Activated CD8-positive, alpha-beta memory T cell treated with anti-CD3 and anti-CD28 coated beads, Interleukin-2, amount 10 ng/mL, durations not matched to agents 7 days and 5 days (primary cell): Measurements from ENCODE around the gene TPGS2. TPM values are rescaled to one million over a fixed set of nuclear protein-coding genes. Genes with fewer than 3 reads are reported as not detected.

Source experiments
- ATAC-seq: fragments of 150-1000 bp; cut with Tn5 transposase; one replicate; pipeline ENCODE4 v1.10.0; 2021; ENCODE audit warnings: moderate library complexity
- CTCF ChIA-PET: fragments of 350-600 bp; sonication (Branson Sonifier 250); formaldehyde crosslinking; loops from one replicate; lab custom pipeline; 2021; ENCODE audit warnings: antibody characterized with exemption; lab: Charles Lee
- DNase-seq: peaks from one replicate; pipeline ENCODE4 v3.0.0-alpha.2; 2020
- H3K27ac Mint-ChIP-seq: one replicate; pipeline ENCODE4 v1.8.0; 2021; ENCODE audit warnings: mild to moderate bottlenecking, mixed read lengths
- H3K27me3 Mint-ChIP-seq: one replicate; pipeline ENCODE4 v1.8.0; 2021; ENCODE audit warnings: mixed read lengths
- H3K36me3 Mint-ChIP-seq: one replicate; pipeline ENCODE4 v1.8.0; 2021; ENCODE audit warnings: mild to moderate bottlenecking, mixed read lengths
- H3K4me1 Mint-ChIP-seq: one replicate; pipeline ENCODE4 v1.8.0; 2021; ENCODE audit warnings: mixed read lengths
- H3K4me3 Mint-ChIP-seq: one replicate; pipeline ENCODE4 v1.8.0; 2021; ENCODE audit warnings: mild to moderate bottlenecking, moderate library complexity, mixed read lengths
- H3K9me3 Mint-ChIP-seq: one replicate; pipeline ENCODE4 v1.8.0; 2022; ENCODE audit warnings: low read depth, mixed read lengths
- total RNA-seq, 2 experiments: library from RNA; stranded (reverse); gene quantifications; one replicate each; pipeline ENCODE4 v1.2.3, GENCODE V29; 2021

Gene TPGS2
- total RNA-seq, 2 experiments from 2014 or later: 119 to 120 TPM

- CTCF ChIA-PET: no interaction called here
- Mint-ChIP-seq H3K9me3 (no peaks in the 10 kb centered on the region), H3K27ac (no peak overlapping the region), H3K4me3 (no peak overlapping the region), H3K27me3 (peaks cover 4% of the 10 kb centered on the region), H3K36me3 (no peaks in the 10 kb centered on the region), H3K4me1 (peaks cover 2% of the 10 kb centered on the region)
- DNase-seq: no peak
- no peak for ATAC-seq
Measured at GRCh38 chr18:36761186-36761698, 67.6 kb downstream of the TPGS2 start.

- CTCF ChIA-PET: no interaction called here
- Mint-ChIP-seq H3K4me3 (no peak overlapping the region), H3K27me3 (peaks cover 5% of the 10 kb centered on the region), H3K4me1 (peaks cover 2% of the 10 kb centered on the region), H3K9me3 (no peaks in the 10 kb centered on the region), H3K27ac (no peak overlapping the region), H3K36me3 (no peaks in the 10 kb centered on the region)
- ATAC-seq (no peak), DNase-seq (no peak)
Measured at GRCh38 chr18:36760598-36760997, 68.2 kb downstream of the TPGS2 start.

- H3K4me3 Mint-ChIP-seq: no peak overlapping the region
- H3K4me1 Mint-ChIP-seq: peaks cover 2% of the 10 kb centered on the region
- no peaks in the 10 kb centered on the region for H3K9me3 Mint-ChIP-seq
- no peak overlapping the region for H3K27ac Mint-ChIP-seq
- peaks cover 7% of the 10 kb centered on the region for H3K27me3 Mint-ChIP-seq
- ATAC-seq (no peak), DNase-seq (no peak)
- CTCF ChIA-PET: no interaction called here
- no peaks in the 10 kb centered on the region for H3K36me3 Mint-ChIP-seq
Measured at GRCh38 chr18:36759167-36759776, 69.5 kb downstream of the TPGS2 start.

GRCh38 chr18:36758623-36759022, 70.2 kb downstream of the TPGS2 start:
- Mint-ChIP-seq H3K4me3 (no peak overlapping the region), H3K27me3 (peaks cover 8% of the 10 kb centered on the region), H3K4me1 (peaks cover 2% of the 10 kb centered on the region), H3K36me3 (no peaks in the 10 kb centered on the region), H3K9me3 (no peaks in the 10 kb centered on the region), H3K27ac (no peak overlapping the region)
- ATAC-seq (no peak), DNase-seq (no peak)
- CTCF ChIA-PET: no interaction called here

GRCh38 chr18:36757991-36758390, 70.8 kb downstream of the TPGS2 start:
- H3K27me3 Mint-ChIP-seq: peaks cover 12% of the 10 kb centered on the region
- ATAC-seq: no peak
- no peaks in the 10 kb centered on the region for H3K9me3 Mint-ChIP-seq
- CTCF ChIA-PET: interaction anchor here (2.0 kb wide), 1 partner anchor 70 kb away, joined by 9 read pairs; no protein-coding TSS in a partner anchor
- peaks cover 2% of the 10 kb centered on the region for H3K4me1 Mint-ChIP-seq
- no peak overlapping the region for H3K4me3 Mint-ChIP-seq
- no peak for DNase-seq
- no peak overlapping the region for H3K27ac Mint-ChIP-seq
- no peaks in the 10 kb centered on the region for H3K36me3 Mint-ChIP-seq

GRCh38 chr18:36757081-36757480, 71.7 kb downstream of the TPGS2 start:
- Mint-ChIP-seq H3K36me3 (no peaks in the 10 kb centered on the region), H3K4me1 (peaks cover 2% of the 10 kb centered on the region), H3K27me3 (peaks cover 12% of the 10 kb centered on the region), H3K9me3 (no peaks in the 10 kb centered on the region), H3K27ac (no peak overlapping the region), H3K4me3 (no peak overlapping the region)
- ATAC-seq (no peak), DNase-seq (no peak)
- CTCF ChIA-PET: interaction anchor here (2.0 kb wide), 1 partner anchor 69 kb away, joined by 9 read pairs; no protein-coding TSS in a partner anchor

- Mint-ChIP-seq H3K36me3 (no peaks in the 10 kb centered on the region), H3K4me1 (no peaks in the 10 kb centered on the region), H3K4me3 (no peak overlapping the region), H3K27ac (no peak overlapping the region), H3K27me3 (peaks cover 12% of the 10 kb centered on the region), H3K9me3 (no peaks in the 10 kb centered on the region)
- no peak for ATAC-seq
- CTCF ChIA-PET: interaction anchor here (2.0 kb wide), 1 partner anchor 68 kb away, joined by 9 read pairs; no protein-coding TSS in a partner anchor
- no peak for DNase-seq
Measured at GRCh38 chr18:36756242-36756641, 72.6 kb downstream of the TPGS2 start.

GRCh38 chr18:36752929-36753865, 75.6 kb downstream of the TPGS2 start:
- DNase-seq (no peak), ATAC-seq (no peak)
- Mint-ChIP-seq H3K4me3 (no peak overlapping the region), H3K27me3 (peaks cover 12% of the 10 kb centered on the region), H3K4me1 (no peaks in the 10 kb centered on the region), H3K9me3 (no peaks in the 10 kb centered on the region), H3K36me3 (no peaks in the 10 kb centered on the region), H3K27ac (no peak overlapping the region)
- CTCF ChIA-PET: no interaction called here

- no peak overlapping the region for H3K4me3 Mint-ChIP-seq
- no peaks in the 10 kb centered on the region for H3K9me3 Mint-ChIP-seq
- H3K27ac Mint-ChIP-seq: no peak overlapping the region
- ATAC-seq: no peak
- H3K27me3 Mint-ChIP-seq: peaks cover 6% of the 10 kb centered on the region
- peaks cover 2% of the 10 kb centered on the region for H3K4me1 Mint-ChIP-seq
- DNase-seq: no peak
- no peaks in the 10 kb centered on the region for H3K36me3 Mint-ChIP-seq
- CTCF ChIA-PET: no interaction called here
Measured at GRCh38 chr18:36745219-36745975, 83.4 kb downstream of the TPGS2 start.

- H3K4me3 Mint-ChIP-seq: no peak overlapping the region
- H3K9me3 Mint-ChIP-seq: no peaks in the 10 kb centered on the region
- H3K36me3 Mint-ChIP-seq: no peaks in the 10 kb centered on the region
- H3K27ac Mint-ChIP-seq: no peak overlapping the region
- CTCF ChIA-PET: no interaction called here
- ATAC-seq (no peak), DNase-seq (no peak)
- H3K27me3 Mint-ChIP-seq: peaks cover 9% of the 10 kb centered on the region
- H3K4me1 Mint-ChIP-seq: peaks cover 2% of the 10 kb centered on the region
Measured at GRCh38 chr18:36744261-36744876, 84.4 kb downstream of the TPGS2 start.
